MM.1S (cell line): ENCODE data around the gene CLEC16A.

Experiments
- EZH2 ChIP-seq: fragments of 300-600 bp; sonication (generic); optimal IDR thresholded peaks from 2 replicates; pipeline ENCODE3; 2017; ENCODE audit warnings: low read depth, mild to moderate bottlenecking, antibody characterized with exemption, low read length, mixed read lengths
- EZH2phosphoT487 ChIP-seq: fragments of 300-600 bp; sonication (generic); IDR thresholded peaks from 2 replicates; pipeline ENCODE4 v1.6.1; 2018; ENCODE audit warnings: antibody characterized with exemption, low read length
- TF ChIP-seq, protein P1 (sequence below): fragments of 300-600 bp; sonication (generic); IDR thresholded peaks from 2 replicates; pipeline ENCODE4 v1.5.1; 2016; ENCODE audit warnings: antibody characterized with exemption, low read length, mixed read lengths

- TF ChIP-seq, protein P1, sequence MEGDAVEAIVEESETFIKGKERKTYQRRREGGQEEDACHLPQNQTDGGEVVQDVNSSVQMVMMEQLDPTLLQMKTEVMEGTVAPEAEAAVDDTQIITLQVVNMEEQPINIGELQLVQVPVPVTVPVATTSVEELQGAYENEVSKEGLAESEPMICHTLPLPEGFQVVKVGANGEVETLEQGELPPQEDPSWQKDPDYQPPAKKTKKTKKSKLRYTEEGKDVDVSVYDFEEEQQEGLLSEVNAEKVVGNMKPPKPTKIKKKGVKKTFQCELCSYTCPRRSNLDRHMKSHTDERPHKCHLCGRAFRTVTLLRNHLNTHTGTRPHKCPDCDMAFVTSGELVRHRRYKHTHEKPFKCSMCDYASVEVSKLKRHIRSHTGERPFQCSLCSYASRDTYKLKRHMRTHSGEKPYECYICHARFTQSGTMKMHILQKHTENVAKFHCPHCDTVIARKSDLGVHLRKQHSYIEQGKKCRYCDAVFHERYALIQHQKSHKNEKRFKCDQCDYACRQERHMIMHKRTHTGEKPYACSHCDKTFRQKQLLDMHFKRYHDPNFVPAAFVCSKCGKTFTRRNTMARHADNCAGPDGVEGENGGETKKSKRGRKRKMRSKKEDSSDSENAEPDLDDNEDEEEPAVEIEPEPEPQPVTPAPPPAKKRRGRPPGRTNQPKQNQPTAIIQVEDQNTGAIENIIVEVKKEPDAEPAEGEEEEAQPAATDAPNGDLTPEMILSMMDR: no peak
- TF ChIP-seq EZH2 (no peak), EZH2phosphoT487 (no peak)
These were observed 25.7 kb downstream of the CLEC16A start for GRCh38 chr16:10970065-10970464.
